HCT116 (cell line): ENCODE data around the gene SEMA4D. TPM values are rescaled to one million over a fixed set of nuclear protein-coding genes. Genes with fewer than 3 reads are reported as not detected.

Source experiments
- ATAC-seq: fragments of 200-7000 bp; cut with Tn5 transposase; 2 replicates; pipeline ENCODE4 v1.9.1; 2020; ENCODE audit warnings: mild to moderate bottlenecking, moderate library complexity
- BruUV-seq: library from RNA; stranded (reverse); fragments of 400-500 nt; replicated peaks from 2 replicates; lab custom pipeline; 2021; lab: Mats Ljungman, UMichigan
- CTCF ChIA-PET: fragments of 300-600 bp; sonication (Branson Sonifier 250); formaldehyde crosslinking; loops from one replicate; lab custom pipeline; 2021; ENCODE audit warnings: antibody characterized with exemption; lab: Charles Lee
- POLR2A ChIA-PET: fragments of 300-600, 350-600 bp; sonication (Branson Sonifier 250); formaldehyde crosslinking; loops from one replicate; lab custom pipeline; 2021; ENCODE audit warnings: antibody characterized with exemption; lab: Charles Lee
- RAD21 ChIA-PET, 2 experiments: fragments of 300-600 bp; sonication (Branson Sonifier 250); formaldehyde crosslinking; loops; one replicate each; lab custom pipeline; 2023; ENCODE audit warnings: low total read pairs in 2 of 2; ENCODE audit not compliant: uncharacterized antibody in 2 of 2, unreplicated experiment in 2 of 2, low non-redundant PET in 1 of 2; lab: Charles Lee
- DNase-seq: peaks from one replicate; pipeline ENCODE4 v3.0.0-alpha.2; 2010; ENCODE audit warnings: low read depth, low spot score
- H2AFZ ChIP-seq: fragments of 200-600 bp; shearing (Covaris generic), sonication (generic); 2 replicates; pipeline ENCODE4 v1.6.1; 2017; ENCODE audit warnings: low read depth, mixed run types, mixed read lengths, antibody characterized with exemption, low read length; ENCODE audit not compliant: poor library complexity, severe bottlenecking
- H3K27ac ChIP-seq: 2 replicates; pipeline ENCODE4 v1.5.1; 2012; ENCODE audit warnings: low read depth, low read length
- H3K27me3 ChIP-seq: fragments of 200-600 bp; sonication (generic); 2 replicates; pipeline ENCODE4 v1.6.1; 2016; ENCODE audit warnings: mixed run types, low read length, mixed read lengths; ENCODE audit not compliant: insufficient read depth
- H3K36me3 ChIP-seq, 2 experiments: fragments of 200-500 bp in 1 of 2; fragments of 200-600 bp in 1 of 2; sonication (Bioruptor generic) in 1 of 2; sonication (generic) in 1 of 2; 2 replicates each; pipeline versions ENCODE4 v1.5.1 to v1.6.1; 2014 to 2016; ENCODE audit warnings: low read length in 2 of 2, inconsistent platforms in 1 of 2, mixed read lengths in 1 of 2, mixed run types in 1 of 2; ENCODE audit not compliant: insufficient read depth in 2 of 2, control insufficient read depth in 1 of 2
- H3K4me1 ChIP-seq, 2 experiments: fragments of 200-600 bp in 1 of 2; sonication (generic) in 1 of 2; 2 replicates each; pipeline versions ENCODE4 v1.5.1 to v1.6.1; 2012 to 2017; ENCODE audit warnings: low read length in 2 of 2, inconsistent platforms in 1 of 2, mild to moderate bottlenecking in 1 of 2, mixed read lengths in 1 of 2, mixed run types in 1 of 2, moderate library complexity in 1 of 2; ENCODE audit not compliant: insufficient read depth in 2 of 2, control insufficient read depth in 1 of 2
- H3K4me2 ChIP-seq: fragments of 200-600 bp; sonication (generic); 2 replicates; pipeline ENCODE4 v1.6.1; 2017; ENCODE audit warnings: mixed run types, low read length, mixed read lengths
- H3K4me3 ChIP-seq, 2 experiments: fragments of 200-600 bp in 1 of 2; sonication (generic) in 1 of 2; replicated peaks in 1 of 2; 2 replicates each; pipeline ENCODE4 v1.5.1; 2011 to 2016; ENCODE audit warnings: low read length in 2 of 2, control low read depth in 1 of 2, low read depth in 1 of 2, mild to moderate bottlenecking in 1 of 2, mixed read lengths in 1 of 2, mixed run types in 1 of 2
- H3K79me2 ChIP-seq: fragments of 200-600 bp; sonication (generic); 2 replicates; pipeline ENCODE4 v1.6.1; 2017; ENCODE audit warnings: mild to moderate bottlenecking, mixed run types, low read length, moderate library complexity, mixed read lengths; ENCODE audit not compliant: insufficient read depth
- H3K9ac ChIP-seq: fragments of 200-600 bp; sonication (generic); 2 replicates; pipeline ENCODE4 v1.6.1; 2016; ENCODE audit warnings: low read length, mixed read lengths
- H3K9me2 ChIP-seq: fragments of 200-600 bp; sonication (generic), shearing (Covaris generic); 2 replicates; pipeline ENCODE4 v1.6.1; 2017; ENCODE audit warnings: mixed run types, mild to moderate bottlenecking, moderate library complexity; ENCODE audit not compliant: insufficient read depth
- H3K9me3 ChIP-seq, 2 experiments: fragments of 200-500 bp in 1 of 2; fragments of 200-600 bp in 1 of 2; sonication (Bioruptor generic) in 1 of 2; sonication (generic) in 1 of 2; 2 replicates each; pipeline ENCODE4 v1.6.1; 2014 to 2017; ENCODE audit warnings: low read length in 2 of 2, mixed read lengths in 2 of 2, inconsistent platforms in 1 of 2, low read depth in 1 of 2, mild to moderate bottlenecking in 1 of 2, mixed run types in 1 of 2, moderate library complexity in 1 of 2; ENCODE audit not compliant: control insufficient read depth in 1 of 2, insufficient read depth in 1 of 2
- H4K20me1 ChIP-seq: fragments of 200-600 bp; sonication (generic), shearing (Covaris generic); 2 replicates; pipeline ENCODE4 v1.6.1; 2017; ENCODE audit warnings: mixed run types, mild to moderate bottlenecking, moderate library complexity; ENCODE audit not compliant: insufficient read depth
- CEBPB ChIP-seq: IDR thresholded peaks from 2 replicates; pipeline ENCODE4 v1.6.1; 2012; ENCODE audit warnings: low read depth
- CTCF ChIP-seq, 3 experiments: fragments of 200-600 bp in 1 of 3; sonication (generic) in 1 of 3; IDR thresholded peaks in 2 of 3; conservative IDR thresholded peaks in 1 of 3; 2 replicates each; pipeline ENCODE4 v1.5.1; 2012 to 2017; ENCODE audit warnings: low read depth in 2 of 3, low read length in 2 of 3, antibody characterized with exemption in 1 of 3, borderline replicate concordance in 1 of 3, control low read depth in 1 of 3, mild to moderate bottlenecking in 1 of 3, mixed read lengths in 1 of 3, mixed run types in 1 of 3, moderate library complexity in 1 of 3; ENCODE audit not compliant: insufficient read depth in 1 of 3
- EZH2phosphoT487 ChIP-seq: fragments of 200-600 bp; IDR thresholded peaks from 2 replicates; pipeline ENCODE4 v1.6.1; 2018; ENCODE audit warnings: antibody characterized with exemption, borderline replicate concordance
- FOSL1 ChIP-seq: IDR thresholded peaks from 2 replicates; pipeline ENCODE4 v1.6.1; 2012; ENCODE audit warnings: low read depth
- JUND ChIP-seq: IDR thresholded peaks from 2 replicates; pipeline ENCODE4 v1.6.1; 2012
- MAX ChIP-seq: IDR thresholded peaks from 2 replicates; pipeline ENCODE4 v1.6.1; 2012
- POLR2A ChIP-seq: IDR thresholded peaks from 2 replicates; pipeline ENCODE4 v1.7.0; 2011; ENCODE audit warnings: borderline replicate concordance; ENCODE audit not compliant: insufficient read depth, insufficient read length; ENCODE audit errors: extremely low read depth
- POLR2AphosphoS5 ChIP-seq: IDR thresholded peaks from 2 replicates; pipeline ENCODE4 v1.6.1; 2011; ENCODE audit warnings: mild to moderate bottlenecking, low read depth, low read length, moderate library complexity
- REST ChIP-seq: IDR thresholded peaks from 2 replicates; pipeline ENCODE4 v1.6.1; 2012; ENCODE audit warnings: low read depth
- SRF ChIP-seq: IDR thresholded peaks from 2 replicates; pipeline ENCODE4 v1.6.1; 2012; ENCODE audit warnings: low read depth
- TCF7L2 ChIP-seq: IDR thresholded peaks from 2 replicates; pipeline ENCODE4 v1.7.0; 2011; ENCODE audit warnings: borderline replicate concordance, inconsistent platforms; ENCODE audit not compliant: insufficient read depth, insufficient read length; ENCODE audit errors: extremely low read depth
- ZBTB33 ChIP-seq: IDR thresholded peaks from 2 replicates; pipeline ENCODE4 v1.6.1; 2011; ENCODE audit warnings: mild to moderate bottlenecking, low read length, moderate library complexity; ENCODE audit not compliant: insufficient replicate concordance; ENCODE audit errors: extremely low read depth
- ZFX ChIP-seq: fragments of 450-650 bp; IDR thresholded peaks from 2 replicates; pipeline ENCODE4 v1.6.1; 2017
- intact Hi-C: fragments of 100-400 bp; cut with micrococcal nuclease; formaldehyde crosslinking; loops from 2 replicates; pipeline ENCODE4 v1.10.0; 2022
- total RNA-seq: library from RNA; stranded (reverse); gene quantifications from one replicate; pipeline ENCODE4 v1.2.1, GENCODE V29; 2021; ENCODE audit not compliant: unreplicated experiment
- TF ChIP-seq, protein P1 (sequence below): IDR thresholded peaks from 2 replicates; pipeline ENCODE4 v1.6.1; 2012

Gene SEMA4D
- total RNA-seq, 1 experiment from 2014 or later = 32.0 TPM

DNA sequence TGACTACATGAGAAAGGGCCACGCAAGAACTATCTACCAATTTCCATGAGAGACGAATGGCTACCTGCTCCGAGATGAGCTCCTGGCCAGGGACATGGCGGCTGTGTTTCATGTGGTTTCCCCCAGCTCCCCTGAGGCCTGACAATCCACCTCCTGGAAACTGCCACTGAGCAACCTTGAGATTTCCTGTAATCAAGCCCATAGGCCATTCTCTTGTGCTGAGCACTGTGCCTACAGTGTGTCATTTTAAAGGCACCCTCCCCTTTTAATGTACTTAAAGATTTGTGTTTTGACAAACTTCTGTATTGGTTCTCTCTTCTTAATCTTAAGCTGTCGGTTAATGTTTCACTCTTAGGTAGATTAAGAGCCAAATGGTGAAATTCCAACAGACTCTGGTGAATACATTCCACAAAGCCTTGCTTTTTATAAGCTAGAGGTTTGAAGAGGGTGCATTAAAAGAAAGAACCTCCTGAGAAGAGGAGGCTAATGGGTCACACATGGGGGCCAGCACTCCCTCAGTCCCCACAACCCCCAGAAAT is 107.3 kb downstream of the SEMA4D start:
- ChIA-PET RAD21 (no interaction called here), CTCF (no interaction called here), POLR2A (no interaction called here)
- Histone ChIP-seq H3K4me3 (no peak overlapping the region), H4K20me1 (no peaks in the 10 kb centered on the region), H3K9me3 (no peaks in the 10 kb centered on the region), H3K36me3 (peaks cover 3 to 9% of the 10 kb centered on the region in 2 experiments; a peak in 3 of 4 replicates), H3K4me1 (no peaks in the 10 kb centered on the region), H3K27ac (no peak overlapping the region), H3K79me2 (no peaks in the 10 kb centered on the region), H3K27me3 (no peaks in the 10 kb centered on the region), H3K4me2 (no peak overlapping the region), H2AFZ (no peak overlapping the region), H3K9ac (no peak overlapping the region), H3K9me2 (no peaks in the 10 kb centered on the region)
- no TSS peak for BruUV-seq
- no peak for TF ChIP-seq ZBTB33
- TF ChIP-seq CEBPB = no peak
- TF ChIP-seq, protein P1, sequence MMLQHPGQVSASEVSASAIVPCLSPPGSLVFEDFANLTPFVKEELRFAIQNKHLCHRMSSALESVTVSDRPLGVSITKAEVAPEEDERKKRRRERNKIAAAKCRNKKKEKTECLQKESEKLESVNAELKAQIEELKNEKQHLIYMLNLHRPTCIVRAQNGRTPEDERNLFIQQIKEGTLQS = no peak
- TF ChIP-seq MAX = no peak
- TF ChIP-seq POLR2AphosphoS5 = no peak
- TF ChIP-seq POLR2A = no peak
- TF ChIP-seq REST = no peak
- no peak for TF ChIP-seq CTCF (IDR thresholded peaks at IDR 0.05 in 2 of 3, conservative IDR thresholded peaks at IDR 0.05 in 1 of 3; ENCODE audit: borderline replicate concordance in 1 of 3, insufficient read depth in 1 of 3, low read depth in 2 of 3, low read length in 2 of 3)
- TF ChIP-seq EZH2phosphoT487 = no peak
- no peak for TF ChIP-seq JUND
- no peak for TF ChIP-seq TCF7L2
- no peak for TF ChIP-seq FOSL1
- no peak for TF ChIP-seq SRF
- TF ChIP-seq ZFX = no peak
- intact Hi-C loops = no loop called here
- ATAC-seq (no peak), DNase-seq (no peak)
